GM12878 (cell line): ENCODE data around the gene UVSSA. TPM values are rescaled to one million over a fixed set of nuclear protein-coding genes. Genes with fewer than 3 reads are reported as not detected.

Experiments
- ATAC-seq: fragments of 200-7000 bp; cut with Tn5 transposase; 3 replicates; pipeline ENCODE4 v1.9.1; 2020; ENCODE audit warnings: mild to moderate bottlenecking, moderate library complexity
- BruUV-seq: library from RNA; stranded (reverse); fragments of 400-500 nt; replicated peaks from 2 replicates; lab custom pipeline; 2021; lab: Mats Ljungman, UMichigan
- CTCF ChIA-PET: fragments of 300-600 bp; sonication (Branson Sonifier 250); formaldehyde crosslinking; extraction: SDS; loops from one replicate; lab custom pipeline; 2021; ENCODE audit warnings: inconsistent platforms; lab: Yijun Ruan, JAX
- POLR2A ChIA-PET: fragments of 350-600 bp; formaldehyde crosslinking; extraction: SDS; loops from one replicate; lab custom pipeline; 2021; ENCODE audit warnings: inconsistent platforms; lab: Charles Lee
- RAD21 ChIA-PET: fragments of 300-600 bp; sonication (Branson Sonifier 250); formaldehyde crosslinking; loops from one replicate; lab custom pipeline; 2023; ENCODE audit warnings: antibody characterized with exemption; ENCODE audit not compliant: unreplicated experiment; lab: Charles Lee
- SMC1A ChIA-PET: fragments of 300-600 bp; sonication (Branson Sonifier 250); formaldehyde crosslinking; loops from one replicate; lab custom pipeline; 2023; ENCODE audit not compliant: unreplicated experiment, uncharacterized antibody; lab: Charles Lee
- DNase-seq: peaks from one replicate; pipeline ENCODE4 v3.0.0-alpha.2; 2011; ENCODE audit warnings: low read depth, low spot score
- FAIRE-seq: peaks from 3 replicates; lab custom pipeline; 2011; peaks lifted over from hg19 to GRCh38; lab: Jason Lieb, UNC
- H2AFZ ChIP-seq: 2 replicates; pipeline ENCODE4 v1.6.0; 2011; ENCODE audit warnings: low read depth, low read length, control low read depth; ENCODE audit not compliant: control insufficient read depth
- H3K27ac ChIP-seq: 2 replicates; pipeline ENCODE4 v1.5.1; 2011; ENCODE audit warnings: control low read depth; ENCODE audit not compliant: control insufficient read depth, insufficient read depth
- H3K27me3 ChIP-seq, 2 experiments: replicated peaks in 1 of 2; 2 replicates each; pipeline versions ENCODE4 v1.6.0 to v1.6.1; 2011; ENCODE audit warnings: low read length in 1 of 2; ENCODE audit not compliant: control insufficient read depth in 2 of 2, insufficient read depth in 2 of 2
- H3K36me3 ChIP-seq, 2 experiments: 2 replicates each; pipeline ENCODE4 v1.5.1; 2011; ENCODE audit warnings: low read length in 1 of 2; ENCODE audit not compliant: control insufficient read depth in 2 of 2, insufficient read depth in 2 of 2
- H3K4me1 ChIP-seq: 2 replicates; pipeline ENCODE4 v1.6.1; 2011; ENCODE audit warnings: mild to moderate bottlenecking, low read length, moderate library complexity, mixed read lengths; ENCODE audit not compliant: control insufficient read depth, insufficient read depth
- H3K4me2 ChIP-seq: 2 replicates; pipeline ENCODE4 v1.6.0; 2011; ENCODE audit warnings: control low read depth; ENCODE audit not compliant: control insufficient read depth, insufficient read depth
- H3K4me3 ChIP-seq: fragments of 200-600 bp; sonication (generic); 2 replicates; pipeline ENCODE4 v1.5.1; 2016
- H3K79me2 ChIP-seq: 2 replicates; pipeline ENCODE4 v1.6.0; 2011; ENCODE audit warnings: low read length; ENCODE audit not compliant: control insufficient read depth, insufficient read depth
- H3K9ac ChIP-seq: 2 replicates; pipeline ENCODE4 v1.8.0; 2011; ENCODE audit warnings: low read length, control low read depth, mixed read lengths; ENCODE audit not compliant: control insufficient read depth, insufficient read depth
- H3K9me3 ChIP-seq: replicated peaks from 3 replicates; pipeline ENCODE4 v1.5.1; 2011; ENCODE audit warnings: mild to moderate bottlenecking, low read length; ENCODE audit not compliant: control insufficient read depth, insufficient read depth
- H4K20me1 ChIP-seq: 2 replicates; pipeline ENCODE4 v1.6.0; 2011; ENCODE audit not compliant: control insufficient read depth, insufficient read depth
- CREB1 ChIP-seq: IDR thresholded peaks from 2 replicates; pipeline ENCODE4 v1.6.1; 2012; ENCODE audit warnings: low read depth, mild to moderate bottlenecking, inconsistent platforms
- CREM ChIP-seq: IDR thresholded peaks from 2 replicates; pipeline ENCODE4 v1.6.1; 2014; ENCODE audit warnings: antibody characterized with exemption, low read depth
- CUX1 ChIP-seq: IDR thresholded peaks from 2 replicates; pipeline ENCODE4 v1.6.1; 2012; ENCODE audit warnings: improper control_type of control experiment, low read depth, low read length; ENCODE audit not compliant: insufficient replicate concordance
- RAD21 ChIP-seq: IDR thresholded peaks from 2 replicates; pipeline ENCODE4 v1.6.1; 2011; ENCODE audit warnings: mild to moderate bottlenecking, low read depth, low read length, moderate library complexity; ENCODE audit not compliant: insufficient read depth
- SKIL ChIP-seq: fragments of 450-650 bp; IDR thresholded peaks from 2 replicates; pipeline ENCODE4 v1.6.1; 2017; ENCODE audit warnings: mild to moderate bottlenecking, low read depth, inconsistent platforms; ENCODE audit not compliant: poor library complexity, severe bottlenecking
- ZNF24 ChIP-seq: fragments of 450-650 bp; IDR thresholded peaks from 2 replicates; pipeline ENCODE4 v1.6.1; 2017; ENCODE audit warnings: antibody characterized with exemption, mild to moderate bottlenecking
- ZNF592 ChIP-seq: fragments of 450-650 bp; IDR thresholded peaks from 2 replicates; pipeline ENCODE4 v1.6.1; 2017; ENCODE audit warnings: mild to moderate bottlenecking, moderate library complexity
- WGBS: methylation state at CpG from one replicate; pipeline ENCODE4 v1.1.6; 2016; ENCODE audit warnings: low lambda C conversion rate; ENCODE audit not compliant: insufficient replicate concordance, insufficient coverage; ENCODE audit errors: missing lambda C conversion rate; 5-methylcytosine and 5-hydroxymethylcytosine counted together
- in situ Hi-C: fragments of 300-500 bp; cut with MboI; formaldehyde crosslinking; loops from 9 replicates; pipeline ENCODE4 v1.14.3; 2018; ENCODE audit warnings: mixed read lengths
- intact Hi-C: fragments of 100-400 bp; cut with micrococcal nuclease; formaldehyde crosslinking; loops from one replicate; pipeline ENCODE4 v1.14.2; 2022; ENCODE audit not compliant: unreplicated experiment
- polyA plus RNA-seq, 11 experiments: library from polyadenylated mRNA; depleted of rRNA in 4 of 11; unstranded in 6 of 11; stranded (reverse) in 5 of 11; fragments of >200 nt; fragmentation: Nextera tagmentation in 4 of 11; fragmentation: Illumina TruSeq in 1 of 11; extraction: Ambion mirVana in 4 of 11; extraction: Trizol in 1 of 11; gene quantifications; 1 replicate in 1 of 11; 2 replicates in 10 of 11; pipeline versions ENCODE4 v1.2.1 to v1.2.3, GENCODE V29; 2011 to 2016; ENCODE audit warnings: inconsistent platforms in 2 of 11, missing spikeins in 2 of 11, low read depth in 1 of 11
- total RNA-seq, 4 experiments: library from RNA; depleted of rRNA in 3 of 4; stranded (reverse); fragments of >200 nt in 3 of 4; fragmentation: Illumina TruSeq in 1 of 4; extraction: Trizol in 1 of 4; gene quantifications; 2 replicates each; pipeline versions ENCODE4 v1.2.1 to v1.2.3, GENCODE V29; 2013 to 2021
- TF ChIP-seq, protein P1 (sequence below): fragments of 450-650 bp; IDR thresholded peaks from 2 replicates; pipeline ENCODE4 v1.6.1; 2017; ENCODE audit warnings: low read depth, mild to moderate bottlenecking, moderate library complexity

Gene UVSSA
- total and polyA plus RNA-seq, 10 of the 15 experiments (the other 5 are each of a cell fraction or from before 2014, with no cell fraction given) = 0.34 to 16.8 (median 3.6) TPM

DNA sequence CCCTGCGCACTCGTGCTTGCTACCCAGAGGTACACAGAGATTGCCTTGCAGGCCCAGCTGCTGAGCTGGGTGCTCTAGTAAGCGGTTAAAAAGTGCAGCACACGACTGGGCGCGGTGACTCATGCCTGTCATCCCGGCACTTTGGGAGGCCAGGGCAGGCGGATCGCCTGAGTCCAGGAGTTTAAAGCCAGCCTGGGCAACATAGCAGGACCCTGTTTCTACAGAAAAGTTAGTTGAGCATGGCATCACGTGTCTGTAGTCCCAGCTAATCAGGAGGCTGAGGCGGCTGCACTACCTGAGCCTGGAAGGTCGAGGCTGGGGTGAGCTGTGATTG, 5.5 kb downstream of the UVSSA start:
- peaks cover 8% of the 10 kb centered on the region for H3K79me2 ChIP-seq
- H4K20me1 ChIP-seq = no peaks in the 10 kb centered on the region
- ATAC-seq (no peak), FAIRE-seq (no peak), DNase-seq (no peak)
- BruUV-seq = no TSS peak
- H2AFZ ChIP-seq = no peak overlapping the region
- 70% methylated on average over 12 of the region's 12 CpGs for WGBS
- H3K36me3 ChIP-seq = peaks cover 0 to 3% of the 10 kb centered on the region in 2 experiments; a peak in 2 of 4 replicates
- in situ Hi-C loops = loop anchor here (5.0 kb wide), 3 partner anchors 100 to 345 kb away; no protein-coding TSS in a partner anchor
- RAD21 ChIA-PET = interaction anchor here (0.6 to 1.3 kb wide), 3 partner anchors 62 to 215 kb away, joined by 3 read pairs; no protein-coding TSS in a partner anchor
- H3K9me3 ChIP-seq = no peaks in the 10 kb centered on the region
- H3K4me2 ChIP-seq = no peak overlapping the region
- peaks cover 10% of the 10 kb centered on the region for H3K4me1 ChIP-seq
- CTCF ChIA-PET = interaction anchor here (0.5 to 2.0 kb wide), 4 partner anchors 105 to 225 kb away, joined by 3 to 17 read pairs (median 4); no protein-coding TSS in a partner anchor
- H3K4me3 ChIP-seq = no peak overlapping the region
- no peak overlapping the region for H3K27ac ChIP-seq
- H3K9ac ChIP-seq = no peak overlapping the region
- POLR2A ChIA-PET = no interaction called here
- intact Hi-C loops = no loop called here
- no peaks in the 10 kb centered on the region for H3K27me3 ChIP-seq
- no peak for TF ChIP-seq CREB1
- no peak for TF ChIP-seq RAD21
- TF ChIP-seq ZNF24 = no peak
- TF ChIP-seq ZNF592 = no peak
- no peak for TF ChIP-seq SKIL
- TF ChIP-seq, protein P1, sequence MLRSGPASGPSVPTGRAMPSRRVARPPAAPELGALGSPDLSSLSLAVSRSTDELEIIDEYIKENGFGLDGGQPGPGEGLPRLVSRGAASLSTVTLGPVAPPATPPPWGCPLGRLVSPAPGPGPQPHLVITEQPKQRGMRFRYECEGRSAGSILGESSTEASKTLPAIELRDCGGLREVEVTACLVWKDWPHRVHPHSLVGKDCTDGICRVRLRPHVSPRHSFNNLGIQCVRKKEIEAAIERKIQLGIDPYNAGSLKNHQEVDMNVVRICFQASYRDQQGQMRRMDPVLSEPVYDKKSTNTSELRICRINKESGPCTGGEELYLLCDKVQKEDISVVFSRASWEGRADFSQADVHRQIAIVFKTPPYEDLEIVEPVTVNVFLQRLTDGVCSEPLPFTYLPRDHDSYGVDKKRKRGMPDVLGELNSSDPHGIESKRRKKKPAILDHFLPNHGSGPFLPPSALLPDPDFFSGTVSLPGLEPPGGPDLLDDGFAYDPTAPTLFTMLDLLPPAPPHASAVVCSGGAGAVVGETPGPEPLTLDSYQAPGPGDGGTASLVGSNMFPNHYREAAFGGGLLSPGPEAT = no peak
- TF ChIP-seq CREM = no peak
- TF ChIP-seq CUX1 = no peak
- SMC1A ChIA-PET = interaction anchor here (1.3 to 1.7 kb wide), 2 partner anchors 223 to 236 kb away, joined by 4 read pairs; no protein-coding TSS in a partner anchor
